Stimulated activated CD4-positive, alpha-beta T cell treated with anti-CD3 and anti-CD28 coated beads, Interleukin-4, amount 100 ng/mL, for 48 hours (primary cell): ENCODE measurements around the gene ALPI.
"Not testable (repeated sequence)": the region's sequence is repeated elsewhere in the genome, so short reads cannot be mapped to it uniquely, and the experiment has no call there.

Experiments
- DNase-seq, 2 donors: peaks; one replicate each; pipeline ENCODE4 v3.0.0-alpha.2; 2020; ENCODE audit warnings: low read depth in 2 of 2

ALPI gene

GRCh38 chr2:232420463-232421188, 35.3 kb upstream of the ALPI start:
- no peak for DNase-seq

- no peak for DNase-seq
Observed at GRCh38 chr2:232421189-232421785, 34.7 kb upstream of the ALPI start.

GRCh38 chr2:232422051-232422450, 33.9 kb upstream of the ALPI start:
- no peak for DNase-seq

- DNase-seq: not testable (repeated sequence)
Observed at GRCh38 chr2:232422996-232423395, 33.0 kb upstream of the ALPI start.

DNA sequence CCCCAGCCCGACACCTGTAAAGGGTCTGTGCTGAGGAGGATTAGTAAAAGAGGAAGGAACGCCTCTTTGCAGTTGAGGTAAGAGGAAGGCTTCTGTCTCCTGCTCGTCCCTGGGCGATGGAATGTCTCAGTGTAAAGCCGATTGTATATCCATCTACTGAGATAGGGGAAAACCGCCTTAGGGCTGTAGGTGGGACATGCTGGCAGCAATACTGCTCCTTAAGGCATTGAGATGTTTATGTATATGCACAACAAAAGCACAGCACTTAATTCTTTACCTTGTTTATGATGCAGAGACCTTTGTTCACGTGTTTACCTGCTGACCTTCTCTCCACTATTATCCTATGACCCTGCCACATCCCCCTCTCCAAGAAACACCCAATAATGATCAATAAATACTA, 32.5 kb upstream of the ALPI start:
- not testable (repeated sequence) for DNase-seq

- DNase-seq: no peak
Observed at GRCh38 chr2:232431705-232432590, 24.0 kb upstream of the ALPI start.

- DNase-seq: no peak
Observed at GRCh38 chr2:232432598-232433184, 23.3 kb upstream of the ALPI start.

DNA sequence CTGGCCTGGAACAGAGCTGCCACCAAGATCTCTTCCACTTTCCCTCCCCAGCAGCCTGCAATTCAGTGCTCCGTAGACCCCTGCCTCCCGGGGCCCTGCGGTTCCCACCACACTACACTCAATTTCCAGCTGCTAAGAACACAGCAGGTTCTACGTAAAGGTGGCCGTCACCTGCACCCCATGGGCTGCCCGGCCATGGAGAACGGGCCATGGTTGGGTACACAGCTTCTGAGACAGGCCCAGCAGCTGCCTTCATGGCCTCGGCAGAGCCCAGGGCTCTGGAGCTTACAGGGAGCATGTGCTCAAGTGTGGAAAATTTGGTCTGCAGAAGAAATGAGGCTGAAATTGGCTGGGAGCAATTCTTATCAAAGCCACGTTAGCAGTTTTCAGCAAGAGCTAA, 22.3 kb upstream of the ALPI start:
- DNase-seq: not testable (repeated sequence)

DNA sequence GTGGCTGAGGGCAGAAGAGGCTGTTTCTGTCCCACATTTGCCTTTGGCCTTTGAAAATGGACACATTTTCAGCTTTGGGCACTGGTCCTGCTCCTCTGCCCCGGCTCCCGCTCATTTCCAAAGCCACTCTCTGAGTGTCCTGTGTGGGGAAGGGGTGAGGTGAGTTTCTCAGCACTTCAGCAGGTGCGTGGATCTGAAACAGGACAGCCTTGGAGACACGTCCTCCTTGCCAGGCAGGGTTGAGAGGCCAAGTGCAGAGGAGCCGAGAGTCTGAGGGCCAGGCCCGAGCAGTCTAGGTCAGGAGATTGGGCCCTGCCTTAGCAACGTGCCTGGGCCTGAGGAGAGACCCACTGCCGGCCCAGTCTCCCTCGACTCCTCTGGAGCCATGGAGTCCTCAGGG, 21.9 kb upstream of the ALPI start:
- DNase-seq: no peak

- no peak for DNase-seq
Observed at GRCh38 chr2:232434563-232435374, 21.2 kb upstream of the ALPI start.

GRCh38 chr2:232435375-232435648, 20.6 kb upstream of the ALPI start:
- DNase-seq: no peak

- no peak for DNase-seq
Observed at GRCh38 chr2:232435805-232436204, 20.1 kb upstream of the ALPI start.

- DNase-seq: no peak
Observed at GRCh38 chr2:232436381-232437194, 19.4 kb upstream of the ALPI start.

- no peak for DNase-seq
Observed at GRCh38 chr2:232437195-232437571, 18.8 kb upstream of the ALPI start.

- DNase-seq: no peak
Observed at GRCh38 chr2:232438091-232438490, 17.9 kb upstream of the ALPI start.

DNA sequence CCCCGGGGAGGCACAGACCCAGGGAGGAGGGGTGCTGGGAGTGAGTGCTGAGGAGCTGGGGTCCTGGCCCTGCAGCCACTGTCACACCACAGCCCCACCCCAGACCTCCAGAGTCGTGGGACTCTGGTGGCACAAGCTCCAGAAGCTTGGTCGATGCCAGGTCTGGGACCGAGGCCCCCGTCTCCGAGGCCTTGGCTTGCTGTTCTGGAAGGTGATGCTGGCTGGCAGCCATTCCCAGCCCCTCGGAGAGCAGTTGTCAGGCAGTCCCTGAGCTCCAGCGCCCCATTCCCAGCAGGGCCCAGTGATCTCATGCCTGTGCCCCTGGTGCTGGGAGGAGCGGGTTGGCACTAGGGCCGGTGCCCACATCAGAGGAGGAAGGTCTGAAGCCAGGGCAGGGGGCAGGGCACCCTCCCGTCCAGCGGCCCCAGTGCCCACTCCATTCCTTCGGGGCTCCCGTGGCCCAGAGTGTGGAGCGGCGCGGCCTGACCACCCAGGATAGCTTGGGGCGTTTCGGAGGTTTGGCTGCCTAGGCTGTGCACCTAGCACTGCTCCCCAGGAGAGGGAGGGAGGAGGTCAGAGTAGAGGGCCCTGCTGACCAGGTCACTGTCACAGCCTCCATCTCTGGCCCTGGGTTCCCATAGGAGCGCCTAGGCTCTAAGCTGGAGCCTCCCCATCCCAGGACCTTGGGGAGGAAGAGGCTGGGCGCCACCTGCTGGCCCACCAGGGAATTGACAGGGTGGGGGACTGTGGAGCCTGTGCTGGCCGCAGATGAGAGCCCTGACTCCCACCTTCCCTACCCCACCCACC, 16.8 kb upstream of the ALPI start:
- DNase-seq: peak; percentile 28 to 50

- no peak for DNase-seq
Observed at GRCh38 chr2:232439758-232440135, 16.2 kb upstream of the ALPI start.

DNA sequence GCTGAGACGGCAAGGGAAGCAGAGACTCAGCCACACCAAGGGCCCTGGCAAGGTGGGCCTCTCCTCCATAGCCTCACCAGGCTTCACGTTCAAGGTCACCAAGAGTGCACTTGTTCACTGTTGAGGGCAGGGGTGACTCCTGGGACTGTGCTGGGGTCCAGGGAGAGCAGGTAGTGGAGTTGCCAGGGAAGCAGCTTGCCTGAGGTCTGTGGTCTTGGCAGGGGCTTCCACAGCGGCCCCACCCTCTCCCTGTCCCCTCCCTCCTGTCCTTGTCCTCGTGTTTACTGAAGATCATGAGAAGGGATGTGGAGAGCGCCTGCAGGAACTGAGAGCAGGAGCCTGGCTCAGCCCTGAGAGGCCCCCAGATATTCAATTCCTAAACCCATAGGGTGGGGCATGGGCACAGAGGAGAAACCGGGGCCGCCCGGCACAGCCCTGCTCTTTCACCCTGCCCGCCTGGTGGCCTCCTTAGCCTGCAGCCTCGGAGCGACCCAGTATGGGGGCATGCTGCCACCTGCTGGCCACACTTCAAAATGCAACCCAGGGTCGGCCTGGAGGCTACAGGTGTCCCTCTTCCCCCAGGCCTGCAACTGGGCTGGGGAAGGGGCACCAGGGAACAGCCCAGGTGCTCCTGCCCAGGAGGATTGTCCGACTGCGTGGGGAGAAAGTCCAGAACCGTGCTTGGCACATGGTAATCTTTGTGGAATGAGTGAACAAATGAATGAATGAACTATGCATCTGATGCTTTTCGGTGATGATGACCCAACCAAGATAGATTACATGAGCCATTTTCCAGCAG, 15.5 kb upstream of the ALPI start:
- peak; percentile 74 to 92 for DNase-seq

- DNase-seq: no peak
Observed at GRCh38 chr2:232441147-232441651, 14.8 kb upstream of the ALPI start.
